Body of pancreas (tissue), 4 donors: ENCODE results near the gene ATPAF2. TPM values are rescaled to one million over a fixed set of nuclear protein-coding genes. Genes with fewer than 3 reads are reported as not detected.

ENCODE experiments used
- ATAC-seq: fragments of 150-250 bp; one replicate; pipeline ENCODE4 v1.9.1; 2016
- DNase-seq, 4 donors: peaks; one replicate each; pipeline ENCODE4 v3.0.0-alpha.2; 2019
- H3K27ac ChIP-seq, 4 donors: fragments of 200-600 bp; sonication (generic); 1 replicate in 3 of 4; 2 replicates in 1 of 4; pipeline versions ENCODE4 v1.5.1 to v1.6.1; 2016 to 2019; ENCODE audit warnings: mild to moderate bottlenecking in 1 of 4, mixed read lengths in 1 of 4, moderate library complexity in 1 of 4
- H3K27me3 ChIP-seq, 2 donors: fragments of 200-600 bp; sonication (generic); one replicate each; pipeline ENCODE4 v1.6.0; 2016; ENCODE audit warnings: mild to moderate bottlenecking in 1 of 2
- H3K36me3 ChIP-seq, 2 donors: fragments of 200-600 bp; sonication (generic); replicated peaks in 1 of 2; 2 replicates each; pipeline ENCODE4 v1.5.1; 2016; ENCODE audit warnings: low read depth in 2 of 2; ENCODE audit not compliant: insufficient read depth in 1 of 2
- H3K4me1 ChIP-seq: fragments of 200-600 bp; sonication (generic); one replicate; pipeline ENCODE4 v1.6.0; 2016
- H3K4me3 ChIP-seq, 2 donors: fragments of 200-600 bp; sonication (generic); 1 replicate in 1 of 2; 2 replicates in 1 of 2; pipeline ENCODE4 v1.5.1; 2016 to 2019
- H3K9me3 ChIP-seq, 3 donors: fragments of 200-600 bp; sonication (generic); 1 replicate in 2 of 3; 2 replicates in 1 of 3; pipeline ENCODE4 v1.5.1; 2016
- CTCF ChIP-seq, 7 experiments: fragments of 450-650 bp in 4 of 7; fragments of 200-600 bp in 3 of 7; sonication (generic) in 3 of 7; IDR thresholded peaks; one replicate each; pipeline ENCODE4 v1.5.1; 2016 to 2019; ENCODE audit warnings: antibody characterized with exemption in 7 of 7
- POLR2A ChIP-seq, 3 donors: fragments of 450-650 bp; IDR thresholded peaks; one replicate each; pipeline ENCODE4 v1.6.1; 2016; ENCODE audit warnings: antibody characterized with exemption in 3 of 3, mild to moderate bottlenecking in 2 of 3
- WGBS, 2 donors: methylation state at CpG; one replicate each; pipeline ENCODE4 v1.1.5; 2017; 5-methylcytosine and 5-hydroxymethylcytosine counted together
- intact Hi-C: fragments of 100-400 bp; cut with DNase I; formaldehyde crosslinking; loops from one replicate; pipeline ENCODE4 v1.15.1; 2023
- total RNA-seq, 2 donors: library from RNA; depleted of rRNA; stranded (reverse); fragments of >200 nt; gene quantifications; one replicate each; pipeline ENCODE4 v1.1.0, GENCODE V29; 2016

ATPAF2 gene
- total RNA-seq, 2 donors from 2014 or later, result 10.9 to 34.3 TPM

- DNase-seq, result no peak
- intact Hi-C loops, result loop anchor here (10.0 kb wide), 2 partner anchors 127 to 347 kb away; no protein-coding TSS in a partner anchor
- no peaks in the 10 kb centered on the region for H3K9me3 ChIP-seq
- peaks cover 19% of the 10 kb centered on the region for H3K4me1 ChIP-seq
- H3K27ac ChIP-seq, result no peak overlapping the region
- H3K4me3 ChIP-seq, result no peak overlapping the region
- TF ChIP-seq POLR2A (IDR thresholded peaks at IDR 0.05), result no peak
- TF ChIP-seq CTCF (IDR thresholded peaks at IDR 0.05), result no peak
- no peaks in the 10 kb centered on the region for H3K36me3 ChIP-seq
- H3K27me3 ChIP-seq, result no peaks in the 10 kb centered on the region
- 93 to 95% methylated on average over 5 of the region's 5 CpGs for WGBS, 2 donors
- no peak for ATAC-seq
Measured at GRCh38 chr17:18021372-18021771, 17.6 kb downstream of the ATPAF2 start.

GRCh38 chr17:18020971-18021370 is 18.0 kb downstream of the ATPAF2 start:
- TF ChIP-seq CTCF (IDR thresholded peaks at IDR 0.05) (no peak), POLR2A (IDR thresholded peaks at IDR 0.05) (no peak)
- Histone ChIP-seq H3K4me1 (peaks cover 19% of the 10 kb centered on the region), H3K9me3 (no peaks in the 10 kb centered on the region), H3K27ac (no peak overlapping the region), H3K4me3 (no peak overlapping the region), H3K36me3 (no peaks in the 10 kb centered on the region), H3K27me3 (no peaks in the 10 kb centered on the region)
- ATAC-seq, result no peak
- intact Hi-C loops, result loop anchor here (10.0 kb wide), 2 partner anchors 126 to 346 kb away; no protein-coding TSS in a partner anchor
- DNase-seq, result no peak
- WGBS, 2 donors, result 96 to 100% methylated on average over 3 to 6 of the region's 6 CpGs

- intact Hi-C loops, result loop anchor here (10.0 kb wide), 2 partner anchors 125 to 345 kb away; no protein-coding TSS in a partner anchor
- no peaks in the 10 kb centered on the region for H3K27me3 ChIP-seq
- DNase-seq (no peak), ATAC-seq (no peak)
- no peak overlapping the region for H3K4me3 ChIP-seq
- TF ChIP-seq CTCF (IDR thresholded peaks at IDR 0.05) (no peak), POLR2A (IDR thresholded peaks at IDR 0.05) (no peak)
- no peaks in the 10 kb centered on the region for H3K36me3 ChIP-seq
- H3K9me3 ChIP-seq, result no peaks in the 10 kb centered on the region
- H3K27ac ChIP-seq, result no peak overlapping the region
- 72 to 77% methylated on average over 2 of the region's 2 CpGs for WGBS, 2 donors
- H3K4me1 ChIP-seq, result peaks cover 19% of the 10 kb centered on the region
Measured at GRCh38 chr17:18019838-18020154, 19.2 kb downstream of the ATPAF2 start.

- WGBS, 2 donors, result 91 to 98% methylated on average over 8 to 15 of the region's 15 CpGs
- TF ChIP-seq POLR2A (IDR thresholded peaks at IDR 0.05) (no peak), CTCF (IDR thresholded peaks at IDR 0.05) (no peak)
- H3K4me3 ChIP-seq, result no peak overlapping the region
- peaks cover 19% of the 10 kb centered on the region for H3K4me1 ChIP-seq
- no peak for DNase-seq
- intact Hi-C loops, result no loop called here
- no peaks in the 10 kb centered on the region for H3K36me3 ChIP-seq
- no peaks in the 10 kb centered on the region for H3K9me3 ChIP-seq
- H3K27me3 ChIP-seq, result no peaks in the 10 kb centered on the region
- ATAC-seq, result no peak
- H3K27ac ChIP-seq, result no peak overlapping the region
Measured at GRCh38 chr17:18018411-18018921, 20.5 kb downstream of the ATPAF2 start.

GRCh38 chr17:18017958-18018357 is 21.0 kb downstream of the ATPAF2 start:
- 30 to 58% methylated on average over 3 of the region's 3 CpGs for WGBS, 2 donors
- Histone ChIP-seq H3K27ac (peak overlapping the region in 2 of 4 donors; percentile 10 to 14), H3K4me1 (peaks cover 19% of the 10 kb centered on the region), H3K4me3 (no peak overlapping the region), H3K36me3 (no peaks in the 10 kb centered on the region), H3K9me3 (no peaks in the 10 kb centered on the region), H3K27me3 (no peaks in the 10 kb centered on the region)
- DNase-seq (no peak), ATAC-seq (no peak)
- TF ChIP-seq CTCF (IDR thresholded peaks at IDR 0.05) (no peak), POLR2A (IDR thresholded peaks at IDR 0.05) (no peak)
- intact Hi-C loops, result no loop called here
